CD4-positive, alpha-beta T cell treated with Interleukin-15 for 1 hour (primary cell): ENCODE results near the gene PNPLA1.
A peak's percentile ranks its signal among the peaks of the same experiment; 100 is the strongest.

Source experiments
- DNase-seq: peaks from one replicate; pipeline ENCODE4 v3.0.0-alpha.2; 2020

PNPLA1 gene

GRCh38 chr6:36285797-36286196 lies 15.9 kb downstream of the PNPLA1 start:
- DNase-seq = no peak

- no peak for DNase-seq
These were observed 17.0 kb downstream of the PNPLA1 start for GRCh38 chr6:36286858-36287257.

GRCh38 chr6:36289281-36289878 lies 19.5 kb downstream of the PNPLA1 start:
- no peak for DNase-seq

- peak; percentile 86 for DNase-seq
These were observed 21.1 kb downstream of the PNPLA1 start for GRCh38 chr6:36290668-36291620.

GRCh38 chr6:36292170-36292569 lies 22.3 kb downstream of the PNPLA1 start:
- DNase-seq = no peak

GRCh38 chr6:36296240-36296639 lies 26.4 kb downstream of the PNPLA1 start:
- no peak for DNase-seq

- no peak for DNase-seq
These were observed 27.2 kb downstream of the PNPLA1 start for GRCh38 chr6:36297051-36297450.

- DNase-seq = no peak
These were observed 27.7 kb downstream of the PNPLA1 start for GRCh38 chr6:36297511-36297910.

- DNase-seq = no peak
These were observed 28.2 kb downstream of the PNPLA1 start for GRCh38 chr6:36298027-36298426.

- no peak for DNase-seq
These were observed 31.3 kb downstream of the PNPLA1 start for GRCh38 chr6:36301085-36301658.

GRCh38 chr6:36301781-36302180 lies 31.9 kb downstream of the PNPLA1 start:
- DNase-seq = no peak

GRCh38 chr6:36302227-36302976 lies 32.5 kb downstream of the PNPLA1 start:
- peak; percentile 89 for DNase-seq

- DNase-seq = no peak
These were observed 36.0 kb downstream of the PNPLA1 start for GRCh38 chr6:36305885-36306284.

- no peak for DNase-seq
These were observed 36.5 kb downstream of the PNPLA1 start for GRCh38 chr6:36306375-36306774.

GRCh38 chr6:36308514-36308913 lies 38.7 kb downstream of the PNPLA1 start:
- no peak for DNase-seq

GRCh38 chr6:36309203-36309602 lies 39.3 kb downstream of the PNPLA1 start:
- DNase-seq = no peak

GRCh38 chr6:36309900-36310299 lies 40.0 kb downstream of the PNPLA1 start:
- no peak for DNase-seq

- no peak for DNase-seq
These were observed 43.2 kb downstream of the PNPLA1 start for GRCh38 chr6:36312854-36313648.

- no peak for DNase-seq
These were observed 43.7 kb downstream of the PNPLA1 start for GRCh38 chr6:36313649-36313936.

GRCh38 chr6:36314221-36315014 lies 44.6 kb downstream of the PNPLA1 start:
- no peak for DNase-seq

- DNase-seq = no peak
These were observed 46.1 kb downstream of the PNPLA1 start for GRCh38 chr6:36315921-36316320.

- DNase-seq = no peak
These were observed 47.8 kb downstream of the PNPLA1 start for GRCh38 chr6:36317623-36318022.
